ENCODE data around the gene TAF11.
"Not testable (repeated sequence)": the region's sequence is repeated elsewhere in the genome, so short reads cannot be mapped to it uniquely, and the experiment has no call there.

TAF11 gene, protein sequence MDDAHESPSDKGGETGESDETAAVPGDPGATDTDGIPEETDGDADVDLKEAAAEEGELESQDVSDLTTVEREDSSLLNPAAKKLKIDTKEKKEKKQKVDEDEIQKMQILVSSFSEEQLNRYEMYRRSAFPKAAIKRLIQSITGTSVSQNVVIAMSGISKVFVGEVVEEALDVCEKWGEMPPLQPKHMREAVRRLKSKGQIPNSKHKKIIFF

DNA sequence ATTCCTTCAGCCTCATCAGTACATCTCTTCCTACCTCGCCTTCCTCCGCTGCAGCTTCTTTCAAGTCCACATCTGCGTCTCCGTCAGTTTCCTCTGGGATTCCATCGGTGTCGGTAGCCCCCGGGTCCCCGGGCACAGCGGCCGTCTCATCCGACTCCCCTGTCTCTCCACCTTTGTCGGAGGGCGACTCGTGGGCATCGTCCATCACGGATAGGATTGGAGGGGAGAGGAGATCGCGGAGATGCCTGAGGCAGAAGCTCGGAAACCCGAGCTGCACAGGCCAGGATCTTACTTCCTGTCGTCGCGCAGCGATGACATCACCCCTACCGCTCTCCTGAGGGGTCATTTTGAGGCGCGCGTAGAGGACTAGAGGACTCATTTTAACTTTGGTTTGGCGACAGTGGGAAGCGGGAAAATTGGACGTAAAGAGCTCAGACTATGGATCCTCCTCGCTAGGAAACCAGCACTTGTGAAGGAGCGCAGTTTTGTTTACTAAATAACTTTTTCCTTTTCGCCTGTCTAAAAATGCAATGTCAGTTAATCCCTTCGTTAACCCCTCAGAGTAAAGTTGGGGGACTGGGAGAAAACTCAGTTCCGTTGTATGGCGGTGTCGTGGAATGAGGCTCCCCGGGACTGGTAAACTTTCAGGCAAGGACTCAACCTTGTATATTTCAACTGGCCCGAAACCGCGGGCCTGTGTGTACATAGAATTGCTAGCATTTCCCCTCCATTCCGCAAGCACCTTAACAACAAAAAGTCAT is at the start of gene TAF11:
TSS of gene TAF11 (minus strand) at position 290 of the 761 bp plus-strand sequence. CDS start at position 205, 85 bp downstream.
- DNase-seq = peak; percentile 85

DNA sequence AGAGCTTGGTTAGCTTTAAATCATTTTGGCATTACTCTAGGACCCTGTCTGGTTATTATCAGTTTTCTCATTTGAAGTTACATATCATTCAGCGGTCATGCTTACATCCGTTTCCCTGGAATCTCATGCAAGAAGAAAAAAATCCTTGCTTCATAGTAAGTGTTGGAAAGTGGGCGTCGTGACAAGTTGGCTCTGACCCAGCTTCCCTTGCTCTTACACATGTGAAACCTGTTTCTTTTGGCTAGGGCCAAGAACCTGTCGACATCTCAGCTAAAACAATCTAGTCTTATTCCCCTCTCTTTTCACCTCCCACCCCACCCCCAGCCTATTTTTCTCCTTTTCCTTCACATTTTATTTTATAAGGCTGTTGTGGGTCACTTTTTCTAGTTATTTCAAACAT is 46.7 kb upstream of the TAF11 start:
- peak; percentile 74 for DNase-seq

DNA sequence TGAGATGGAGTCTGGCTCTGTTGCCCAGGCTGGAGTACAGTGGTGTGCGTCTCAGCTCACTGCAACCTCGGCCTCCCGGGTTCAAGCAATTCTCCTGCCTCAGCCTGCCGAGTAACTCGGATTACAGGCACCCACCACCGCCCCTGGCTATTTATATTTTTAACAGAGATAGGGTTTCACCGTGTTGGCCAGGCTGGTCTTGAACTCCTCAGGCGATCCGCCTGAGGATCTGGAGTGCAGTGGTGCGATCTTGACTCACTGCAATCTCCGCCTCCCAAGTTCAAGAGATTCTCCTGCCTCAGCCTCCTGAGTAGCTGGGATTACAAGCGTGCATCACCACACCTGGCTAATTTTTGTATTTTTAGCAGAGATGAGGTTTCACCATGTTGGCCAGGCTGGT is 44.4 kb upstream of the TAF11 start:
- DNase-seq = not testable (repeated sequence)

DNA sequence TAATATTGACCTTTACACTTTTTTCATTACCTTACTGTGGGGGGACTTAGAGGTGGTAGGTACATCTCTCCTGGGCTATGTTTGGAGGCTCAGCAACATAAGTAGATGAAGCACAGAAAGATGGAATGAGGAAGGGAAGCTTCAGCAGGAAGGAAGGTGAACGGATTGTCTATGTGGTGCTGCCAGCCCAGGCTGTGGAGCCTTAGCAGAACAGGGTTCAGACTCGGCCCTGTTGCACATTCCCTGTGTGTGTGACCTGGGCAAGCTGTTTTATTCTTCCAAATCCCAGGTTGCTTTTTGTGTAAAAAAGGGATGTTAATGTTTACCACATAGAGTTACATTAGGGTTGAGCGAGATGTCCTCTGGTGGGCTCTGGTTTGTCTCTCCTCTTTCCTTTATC is 42.4 kb upstream of the TAF11 start:
- no peak for DNase-seq

DNA sequence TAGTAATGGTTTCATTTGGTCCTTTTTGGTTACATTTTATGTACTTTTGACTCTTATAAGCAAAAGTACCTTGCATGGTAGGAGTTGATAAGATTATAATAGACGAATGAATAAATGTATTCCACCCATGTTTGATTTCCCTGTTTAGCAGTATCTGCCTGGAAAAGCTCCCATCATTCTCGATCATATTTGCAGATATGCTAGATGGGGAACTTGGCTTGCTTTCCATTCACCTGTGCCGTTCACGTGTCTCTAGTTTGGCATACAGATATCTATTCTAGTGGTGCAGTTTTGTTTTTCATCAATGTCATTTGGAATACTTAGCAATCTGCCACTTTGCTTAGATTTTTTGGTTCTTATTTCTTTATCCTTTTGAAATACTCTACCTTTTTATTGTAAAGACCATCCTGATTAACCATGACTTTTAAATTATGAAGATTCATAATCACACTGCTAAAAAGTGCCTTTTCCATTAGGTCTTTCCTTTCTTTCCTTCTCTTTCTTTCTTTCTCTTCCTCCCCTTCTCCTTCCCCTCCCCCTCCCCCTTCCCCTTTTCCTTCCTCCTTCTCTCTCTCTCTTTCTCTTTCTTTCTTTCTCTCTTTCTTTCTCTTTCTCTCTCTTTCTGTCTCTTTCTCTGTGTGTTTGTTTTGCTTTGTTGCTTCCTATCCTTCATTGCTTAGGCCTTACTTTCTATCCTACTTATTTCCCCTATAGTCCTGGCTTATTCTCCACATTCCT is 41.6 kb upstream of the TAF11 start:
- DNase-seq = no peak

DNA sequence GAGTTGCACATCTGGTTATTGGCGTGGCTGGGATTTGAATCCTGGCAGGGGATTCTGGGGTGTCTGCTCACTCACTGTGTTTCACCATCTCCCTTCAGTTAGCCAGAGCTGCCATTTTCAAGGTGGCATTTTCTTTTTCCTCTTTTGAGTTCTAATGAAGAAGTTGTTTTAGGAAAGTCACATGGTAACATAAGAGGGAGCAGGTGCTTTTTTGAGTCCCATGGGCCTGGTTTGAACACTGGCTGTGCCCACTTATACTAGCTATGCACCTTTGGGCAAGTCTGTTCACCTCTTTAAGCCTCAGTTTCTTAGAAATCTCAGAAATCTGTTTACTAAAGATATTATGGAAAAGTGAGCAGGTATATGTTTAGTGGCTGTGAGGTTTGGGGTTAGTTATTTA is 40.9 kb upstream of the TAF11 start:
- DNase-seq = peak; percentile 37

DNA sequence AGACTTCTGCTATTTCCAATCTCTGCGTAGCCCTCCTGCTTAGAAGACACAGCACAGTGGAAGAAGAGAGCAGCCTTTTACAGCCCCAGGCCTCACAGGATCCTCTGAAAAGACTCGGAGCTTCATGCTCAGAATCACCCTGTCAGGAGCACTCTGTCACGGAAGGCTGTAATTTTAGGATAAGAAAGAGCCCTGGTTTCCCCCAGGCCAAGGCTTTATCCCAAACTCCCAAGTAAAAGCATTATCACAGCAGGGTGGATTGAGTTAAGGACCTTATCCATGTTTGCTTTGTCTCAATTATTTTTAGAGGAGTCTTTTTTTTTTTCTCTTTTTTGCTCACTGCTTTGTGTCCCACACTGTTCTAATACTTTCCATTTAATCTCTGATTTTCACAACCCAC is 40.4 kb upstream of the TAF11 start:
- DNase-seq = peak; percentile 63

DNA sequence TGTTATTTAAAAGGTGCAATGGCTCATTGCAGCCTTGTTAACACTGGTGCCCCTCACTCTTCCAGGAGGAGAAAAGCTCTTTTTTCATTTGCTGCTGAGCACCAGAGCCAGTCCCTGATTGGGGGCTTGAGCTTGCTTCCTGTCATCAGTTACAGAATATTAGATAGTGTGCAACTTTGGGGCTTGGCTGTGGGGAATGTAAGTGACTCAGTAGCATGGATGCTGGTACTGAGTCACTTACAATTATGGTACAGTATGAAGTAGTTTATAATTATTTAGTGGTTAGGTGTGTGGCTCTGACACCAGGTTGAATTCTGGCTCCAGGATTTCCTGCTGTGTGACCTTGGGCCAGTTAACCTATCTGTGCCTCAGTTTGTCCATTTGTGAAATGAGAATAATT is 38.8 kb upstream of the TAF11 start:
- DNase-seq = no peak

DNA sequence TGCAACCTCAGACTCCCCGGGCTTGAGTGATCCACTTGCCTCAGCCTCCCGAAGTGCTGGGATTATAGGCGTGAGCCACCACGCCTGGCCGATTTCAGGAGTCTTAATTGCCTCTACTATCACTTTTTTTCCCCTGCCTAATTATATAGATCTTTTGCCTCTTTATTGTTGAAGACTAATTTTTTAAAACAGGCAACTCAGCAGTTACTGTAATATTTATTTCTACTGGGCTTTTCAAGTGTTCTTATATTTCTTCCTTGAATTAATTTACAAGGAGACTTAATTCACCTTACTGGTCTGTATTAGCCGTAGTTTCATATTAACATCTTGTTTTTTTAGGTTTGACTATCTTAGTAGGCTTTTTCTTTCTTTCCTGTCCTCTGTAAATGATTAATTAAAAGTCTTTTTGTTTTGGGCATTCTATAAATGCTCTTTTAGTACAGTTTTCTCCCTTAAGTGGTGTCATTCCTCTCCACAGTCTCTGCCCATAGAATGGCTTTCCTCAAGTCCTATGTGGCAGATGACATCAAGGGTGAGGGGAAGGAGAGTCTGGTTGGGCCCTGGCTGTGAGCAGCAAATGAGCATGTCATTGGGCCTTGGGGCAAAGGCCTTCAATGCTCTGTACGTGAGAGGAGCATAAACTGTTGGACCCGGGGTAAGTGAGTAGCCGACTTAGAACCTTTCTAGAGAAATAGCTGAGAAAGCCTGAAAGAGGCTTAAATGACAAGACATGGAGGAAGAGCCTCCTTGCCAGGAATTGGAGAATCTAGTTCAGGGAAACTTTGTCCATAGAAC is 37.2 kb upstream of the TAF11 start:
- DNase-seq = peak; percentile 69

DNA sequence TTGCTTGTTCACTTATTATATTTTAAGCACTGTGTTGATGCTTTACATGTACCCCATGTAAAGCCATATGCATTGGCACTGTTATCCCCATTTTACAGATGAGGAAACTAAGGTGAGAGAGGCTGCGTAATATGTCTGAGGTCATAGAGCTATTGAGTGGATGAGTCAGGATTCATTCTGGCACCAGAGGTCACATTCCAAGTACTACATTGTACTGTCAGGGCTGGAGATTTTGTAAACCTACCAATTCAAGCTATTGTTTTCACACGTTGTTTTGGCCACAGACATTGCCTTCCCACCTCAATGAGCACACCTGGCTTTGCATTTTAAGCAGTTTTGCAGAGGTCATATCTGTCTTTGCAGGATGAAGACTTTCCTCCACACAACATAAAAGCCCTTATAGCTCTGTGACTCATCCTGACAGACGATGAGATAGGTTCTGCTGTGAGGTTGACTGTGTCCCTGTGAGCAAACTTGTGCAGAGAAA is 34.4 kb upstream of the TAF11 start:
- no peak for DNase-seq

DNA sequence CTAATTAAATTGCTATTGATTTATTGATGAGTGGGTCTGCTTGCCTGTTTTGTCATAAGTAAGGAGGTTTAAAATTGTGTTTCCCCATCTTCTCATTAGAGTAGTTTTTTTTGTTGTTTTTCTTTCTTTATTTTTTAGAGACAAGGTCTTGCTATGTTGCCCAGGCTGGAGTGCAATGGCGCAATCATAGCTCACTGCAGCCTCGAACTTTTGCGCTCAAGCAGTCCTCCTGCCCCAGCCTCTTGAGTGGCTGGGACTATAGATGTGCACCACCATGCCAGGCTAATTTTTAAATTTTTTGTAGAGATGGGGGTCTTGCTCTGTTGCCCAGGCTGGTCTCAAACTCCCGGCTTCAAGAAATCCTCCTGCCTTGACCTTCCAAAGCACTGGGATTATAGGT is 32.3 kb upstream of the TAF11 start:
- DNase-seq = no peak

DNA sequence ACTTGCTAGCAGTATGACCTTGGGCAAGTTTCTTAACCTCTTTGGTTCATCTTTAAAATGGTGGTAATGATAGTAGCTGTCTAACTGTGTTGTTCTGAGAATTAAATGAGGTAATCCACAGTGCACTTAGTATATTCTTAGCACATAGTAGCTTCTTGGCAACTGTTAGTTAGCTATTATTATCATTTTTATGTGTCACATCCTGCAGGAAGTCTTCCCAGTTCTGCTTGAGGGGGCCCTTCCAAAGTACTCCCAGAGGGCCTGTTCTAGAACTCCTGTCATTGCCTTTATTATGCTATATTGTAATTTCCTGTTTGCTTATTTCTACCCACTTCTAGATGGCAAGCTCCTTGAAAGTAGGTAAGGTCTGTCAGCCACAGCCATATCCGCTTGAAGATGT is 31.8 kb upstream of the TAF11 start:
- no peak for DNase-seq

DNA sequence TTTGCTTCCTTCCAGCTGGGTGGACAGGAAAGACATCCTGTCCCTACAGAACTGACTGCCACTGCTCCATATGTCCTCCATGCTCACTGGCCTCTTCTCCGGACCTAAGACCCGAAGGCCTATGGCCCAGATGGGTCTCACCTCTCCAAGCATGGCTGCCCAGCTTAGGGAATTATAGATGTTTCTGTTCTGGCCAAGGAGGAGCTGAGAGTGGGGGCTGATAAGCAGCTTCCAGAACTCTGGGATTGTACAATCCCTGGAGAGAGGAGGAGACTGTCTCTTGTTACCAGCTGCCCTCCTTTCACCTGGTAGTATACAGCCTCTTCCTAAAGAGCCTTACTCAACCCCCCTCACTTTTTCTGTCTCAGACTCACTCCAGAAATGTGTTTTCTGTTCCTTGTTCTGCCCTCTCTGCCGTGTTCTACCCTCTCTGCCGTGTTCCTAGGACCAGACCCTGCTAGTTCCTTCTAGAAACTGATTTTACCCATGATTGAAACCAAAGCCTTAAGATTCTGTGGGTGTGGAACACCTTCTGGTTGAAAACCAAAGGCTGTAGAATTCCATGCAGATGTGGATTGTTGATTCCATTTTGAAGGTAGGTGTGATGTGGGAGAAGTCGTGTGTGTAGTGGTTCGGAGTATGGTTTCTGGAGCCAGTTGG is 29.9 kb upstream of the TAF11 start:
- DNase-seq = no peak

DNA sequence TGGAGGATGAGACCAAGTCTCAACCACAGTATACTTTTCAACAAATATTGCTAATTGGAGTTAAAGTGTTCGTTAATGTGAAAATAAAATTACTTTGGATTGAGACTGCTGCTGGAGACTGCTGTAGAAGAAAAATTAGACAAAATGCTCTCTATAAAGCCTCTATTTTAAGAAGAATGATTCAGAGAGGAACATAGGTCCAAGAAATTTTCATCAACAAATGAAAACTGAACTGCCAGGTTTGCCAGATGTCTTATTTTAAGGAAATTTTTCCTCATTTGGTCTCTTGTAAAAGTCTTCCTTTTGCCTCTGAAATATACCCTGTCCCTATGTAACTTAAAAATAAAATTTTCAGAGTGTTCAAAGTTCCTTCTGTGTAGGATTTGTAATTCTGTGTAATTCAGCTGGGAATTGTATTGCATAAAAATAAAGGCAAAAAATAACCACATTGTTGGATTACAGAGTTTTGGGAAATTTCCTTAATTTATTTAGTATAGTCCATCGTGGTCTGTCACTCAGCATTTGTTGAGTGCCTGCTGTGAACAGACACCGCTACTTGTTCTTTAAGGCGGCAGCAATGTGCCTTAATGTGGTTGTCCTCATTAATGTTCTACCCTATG is 28.6 kb upstream of the TAF11 start:
- DNase-seq = no peak

DNA sequence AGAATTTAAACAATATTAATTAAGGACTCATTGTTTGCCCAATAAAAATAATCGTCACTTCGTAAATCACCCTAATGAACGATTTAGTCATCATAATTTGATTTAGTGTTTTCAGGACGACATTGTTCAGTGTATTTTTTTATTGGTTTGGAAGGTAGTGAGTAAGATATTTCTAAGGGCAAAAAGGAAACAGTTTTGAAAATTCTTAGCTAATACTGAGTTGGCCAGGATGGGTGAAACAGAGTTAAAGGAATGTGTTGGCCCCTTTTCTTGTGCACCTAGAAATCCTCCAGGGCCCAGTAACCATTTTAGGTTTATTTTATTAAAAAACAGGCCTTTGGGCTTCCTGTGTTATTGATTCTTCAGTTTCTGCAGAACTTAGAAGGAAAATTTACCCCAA is 26.5 kb upstream of the TAF11 start:
- DNase-seq = no peak

DNA sequence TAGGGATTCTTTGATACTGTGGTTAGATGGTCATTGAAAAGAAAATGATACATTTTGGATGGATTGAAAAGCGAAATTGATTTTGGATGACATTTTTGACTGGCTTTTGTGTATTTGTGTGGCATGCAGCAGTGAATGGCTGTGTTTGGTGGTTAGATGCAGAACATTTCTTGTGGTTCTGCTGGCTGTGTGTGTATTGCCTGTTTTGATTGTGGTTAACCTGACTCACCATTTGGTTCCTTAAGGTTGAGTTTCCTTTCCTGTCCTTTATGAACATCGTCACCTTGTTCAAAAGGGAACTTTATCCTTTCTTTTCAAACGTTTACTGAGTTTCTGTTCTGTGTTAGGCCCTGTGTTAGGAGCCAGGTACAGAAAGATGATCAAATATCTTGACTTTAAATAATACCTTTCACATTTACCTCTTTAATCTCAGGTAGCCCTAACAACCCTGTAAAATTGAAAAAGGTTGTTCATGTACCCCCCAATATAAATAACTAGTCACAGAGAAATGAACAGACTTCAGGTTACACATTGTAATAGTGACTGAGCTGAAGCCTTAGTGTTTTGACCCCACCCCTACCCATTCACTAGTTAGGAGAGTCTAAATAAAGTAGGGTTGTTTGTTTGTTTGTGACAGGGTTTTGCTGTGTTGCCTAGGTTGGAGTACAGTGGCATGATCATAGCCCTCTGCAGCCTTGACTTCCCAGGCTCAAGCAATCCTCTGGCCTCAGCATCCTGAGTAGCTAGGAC is 25.0 kb upstream of the TAF11 start:
- no peak for DNase-seq

DNA sequence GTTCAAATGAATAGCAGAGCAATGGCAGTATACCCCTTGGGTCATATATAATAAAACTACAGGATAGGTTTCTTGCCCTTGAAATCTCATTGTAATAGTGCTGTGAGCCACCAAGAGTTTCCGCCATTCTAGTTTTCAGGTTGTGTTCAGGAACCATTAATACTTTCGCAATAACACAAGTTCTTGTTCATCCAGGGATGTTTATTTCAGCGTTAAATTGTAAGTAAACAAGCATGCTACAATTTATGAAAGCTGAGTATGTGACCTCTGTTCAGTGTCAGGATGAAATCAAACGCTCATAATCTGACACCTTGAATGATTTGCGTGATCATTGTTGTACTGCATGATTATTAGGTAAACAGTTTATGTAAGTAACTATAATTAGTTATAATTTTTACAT is 24.0 kb upstream of the TAF11 start:
- DNase-seq = no peak

DNA sequence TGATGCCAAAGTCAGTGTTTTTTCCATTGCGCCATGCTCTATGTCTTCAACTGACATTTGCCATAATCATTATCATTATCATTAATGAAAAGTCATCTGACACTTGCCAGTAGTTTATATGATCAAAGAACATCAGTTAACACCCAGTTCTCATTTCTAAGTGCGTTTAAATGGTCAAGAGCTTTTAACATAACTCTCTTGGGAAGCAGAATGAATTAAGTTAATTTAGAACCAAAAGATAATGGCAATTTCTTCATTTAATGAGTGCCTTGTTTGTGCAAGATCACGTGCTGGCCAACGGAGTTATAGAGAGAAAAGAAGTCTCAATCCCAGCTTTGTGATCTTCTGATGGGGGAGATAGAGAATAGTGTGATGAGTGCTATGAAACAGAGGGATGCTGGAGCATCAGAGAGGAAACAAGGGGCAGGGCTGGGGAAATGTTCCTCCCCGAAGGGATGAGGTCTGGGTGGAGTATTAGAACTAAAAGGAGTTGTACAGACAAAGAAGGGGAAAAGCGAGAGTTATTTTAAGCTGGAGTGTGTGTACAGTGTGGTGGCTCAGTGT is 21.6 kb upstream of the TAF11 start:
- DNase-seq = no peak

DNA sequence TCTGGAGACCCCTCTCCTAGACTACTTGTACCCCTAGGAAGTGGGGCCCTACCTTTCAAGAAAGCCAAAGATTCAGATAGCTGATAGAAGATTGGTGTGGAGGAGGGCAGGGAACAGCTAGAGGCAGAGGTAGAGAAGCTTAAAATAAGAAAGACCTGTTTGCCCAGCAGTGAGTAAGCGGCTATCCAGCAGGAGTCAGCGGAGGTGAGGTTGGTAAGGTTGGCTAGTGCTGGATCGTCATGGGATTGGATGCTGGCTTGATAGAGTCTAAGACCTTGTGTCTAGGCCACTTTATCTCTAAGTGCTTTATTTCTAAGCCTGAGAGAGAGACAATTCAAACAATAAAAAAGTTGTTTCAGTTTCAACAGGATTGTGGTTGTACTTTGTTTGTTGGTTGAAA is 20.4 kb upstream of the TAF11 start:
- no peak for DNase-seq

DNA sequence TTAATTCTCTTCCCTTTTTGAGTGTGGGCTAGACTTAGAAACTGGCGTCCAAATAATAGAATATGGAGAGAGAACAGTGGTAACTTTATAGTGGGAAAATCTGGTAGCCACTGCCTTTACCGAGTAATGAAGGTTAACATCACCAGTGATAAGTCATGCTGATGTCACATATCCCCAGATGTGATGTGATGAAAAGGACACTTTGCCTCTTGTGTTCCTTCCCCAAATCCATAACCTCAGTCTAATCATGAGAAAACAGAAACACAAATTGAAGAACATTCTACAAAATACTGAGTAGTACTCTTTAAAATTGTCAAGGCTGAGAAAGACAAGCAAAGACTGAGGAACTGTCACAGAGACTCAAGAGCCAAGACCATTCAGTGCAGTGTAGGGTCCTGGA is 19.0 kb upstream of the TAF11 start:
- no peak for DNase-seq

All from DMS79 (cell line).